ENCODE results near the gene GPATCH2.
"Not testable (repeated sequence)": the region's sequence is repeated elsewhere in the genome, so short reads cannot be mapped to it uniquely, and the experiment has no call there.

The GPATCH2 gene

DNA sequence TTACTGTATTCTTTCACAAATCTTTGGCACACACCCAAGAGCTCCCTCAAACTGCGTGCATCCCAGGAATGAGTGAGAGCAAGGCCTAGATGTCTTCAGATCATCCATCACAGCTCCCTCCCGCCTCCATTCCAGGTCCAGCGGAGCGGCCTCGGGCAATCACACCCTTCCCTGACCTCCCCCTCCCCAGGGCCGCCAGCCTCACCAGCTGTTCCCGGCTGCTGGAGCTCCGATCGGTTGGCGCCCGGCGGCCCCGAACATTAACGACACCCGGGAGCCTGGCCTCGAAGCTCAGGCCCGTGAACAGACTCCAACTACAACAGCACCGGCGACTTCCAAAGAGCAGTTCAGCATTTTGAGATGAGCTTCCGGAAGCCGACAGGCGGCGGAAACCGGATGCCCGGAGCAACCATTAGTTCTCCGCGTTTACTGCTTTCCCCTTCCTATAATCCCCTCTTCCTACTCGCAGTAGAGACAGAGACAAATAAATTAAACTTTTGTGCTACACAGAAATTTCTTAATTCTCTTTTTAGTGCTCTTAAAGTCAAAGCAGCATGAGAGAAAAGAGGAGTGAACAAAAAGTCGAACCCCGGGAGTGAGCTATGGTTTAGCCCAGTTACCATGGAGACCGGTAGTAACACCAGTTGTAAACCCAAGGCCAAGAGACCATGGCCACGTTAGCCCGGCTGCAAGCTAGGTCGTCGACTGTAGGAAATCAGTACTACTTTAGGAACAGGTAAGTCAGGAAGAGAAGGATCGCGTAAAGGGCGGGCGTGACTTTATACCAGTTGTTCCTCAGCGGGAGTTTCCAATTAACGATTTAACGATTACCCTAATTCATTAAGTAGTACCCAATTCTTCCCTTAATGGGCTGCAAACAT, at the start of gene GPATCH2, which contains the start of gene SPATA17:
TSS of gene GPATCH2 (minus strand) at position 380 of the 881 bp plus-strand sequence. CDS start at position 261, 119 bp downstream.
TSS of gene SPATA17 (plus strand) at position 634 of the 881 bp plus-strand sequence. CDS start at position 669, 35 bp downstream.
- peak; percentile 79 for DNase-seq

DNA sequence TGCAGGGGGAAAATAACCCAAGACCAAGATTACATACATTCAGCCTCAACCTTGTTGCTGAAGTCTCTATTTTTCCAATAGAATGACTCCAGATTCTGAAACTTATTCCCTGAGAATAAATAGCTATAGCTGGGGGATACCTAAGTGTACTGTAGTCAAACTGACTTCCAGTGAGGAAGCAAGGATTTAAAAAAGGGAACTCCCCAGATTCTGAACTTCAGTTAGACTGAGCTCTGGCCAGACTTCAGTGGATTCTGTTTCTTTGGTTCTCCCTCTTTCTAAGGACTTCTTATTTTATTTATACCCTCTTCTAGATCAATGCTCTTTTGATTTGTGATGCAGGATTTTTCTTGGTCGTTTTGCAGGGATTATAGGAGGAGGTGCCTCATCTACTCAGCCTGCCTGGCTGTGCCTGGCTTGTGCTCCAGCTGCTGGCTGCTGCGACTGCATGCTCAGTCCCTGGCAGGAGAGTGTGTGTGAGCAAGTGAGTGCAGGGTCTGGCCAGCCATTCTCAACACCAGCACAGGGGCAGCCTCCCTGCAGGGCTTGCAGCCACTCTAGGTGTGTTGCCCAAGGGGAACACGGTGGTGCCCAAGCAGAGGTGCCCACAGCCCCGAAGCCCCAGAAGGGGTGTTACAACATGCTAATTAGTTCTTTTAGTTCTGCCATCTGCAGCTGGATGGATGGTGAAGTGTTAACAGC, 43.3 kb upstream of the GPATCH2 start:
- DNase-seq, result no peak

DNA sequence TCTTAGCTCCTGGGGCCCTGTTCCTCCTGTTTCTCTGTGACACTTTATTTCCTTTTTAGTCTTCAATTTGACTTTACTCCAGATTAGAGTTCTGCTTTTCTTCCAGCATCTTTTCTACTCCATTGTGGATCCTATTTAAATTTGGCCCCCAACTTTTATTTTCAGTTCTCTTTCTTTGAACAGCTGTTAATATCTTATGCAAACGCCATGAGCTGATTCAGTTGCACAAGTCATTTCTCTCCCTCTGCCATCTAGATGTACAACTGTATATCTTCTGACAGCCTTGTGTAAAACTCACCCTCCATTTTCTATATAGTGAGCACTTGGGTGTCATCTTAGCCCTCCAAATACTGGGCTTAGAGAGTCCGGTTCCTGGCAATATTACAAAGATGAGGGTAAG, 42.5 kb upstream of the GPATCH2 start:
- no peak for DNase-seq

DNA sequence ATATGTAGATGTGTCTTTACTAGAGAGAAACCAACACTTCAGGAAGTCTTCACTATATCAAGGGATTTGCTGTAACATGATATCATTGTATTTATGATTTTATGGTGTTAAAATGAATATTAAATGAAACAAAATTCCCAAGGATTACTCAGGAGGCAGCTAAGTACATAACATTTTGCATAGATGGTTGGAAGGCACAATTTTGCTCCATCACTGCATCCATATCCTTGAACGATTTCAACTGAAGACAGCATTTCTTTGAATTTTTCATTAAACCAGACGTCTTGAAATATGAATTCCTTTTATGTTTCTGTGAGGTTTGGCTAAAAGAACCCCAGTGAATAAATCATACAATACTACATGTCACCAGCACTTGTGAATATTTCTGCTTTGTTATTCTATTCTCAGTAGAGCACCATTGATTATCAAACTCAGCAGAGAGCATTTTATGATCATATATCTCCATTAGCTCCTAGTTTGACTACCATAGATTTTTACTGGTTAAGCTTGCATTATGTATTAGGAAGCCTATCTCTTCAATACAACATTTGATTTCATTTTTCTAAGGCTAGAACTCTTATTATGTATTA, 37.6 kb upstream of the GPATCH2 start:
- no peak for DNase-seq

DNA sequence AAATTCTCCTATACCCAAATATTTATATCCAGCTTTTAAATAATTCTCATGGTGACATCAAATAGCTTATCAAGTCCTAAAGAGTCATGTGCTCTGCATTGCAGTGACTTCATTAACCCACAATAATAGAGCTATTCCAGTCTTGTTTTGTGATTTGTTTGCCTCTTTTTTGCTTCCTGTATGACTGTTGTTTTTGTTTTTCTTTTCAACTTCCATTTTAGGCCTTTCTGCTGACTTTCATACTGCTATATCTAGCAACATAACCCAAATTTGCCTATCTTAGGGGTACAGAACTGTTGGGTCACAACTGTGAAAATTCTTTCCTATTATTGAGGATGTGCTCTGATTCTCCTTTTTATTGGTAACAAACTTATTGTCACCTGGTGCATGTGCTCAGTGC, 30.5 kb upstream of the GPATCH2 start:
- DNase-seq, result no peak

DNA sequence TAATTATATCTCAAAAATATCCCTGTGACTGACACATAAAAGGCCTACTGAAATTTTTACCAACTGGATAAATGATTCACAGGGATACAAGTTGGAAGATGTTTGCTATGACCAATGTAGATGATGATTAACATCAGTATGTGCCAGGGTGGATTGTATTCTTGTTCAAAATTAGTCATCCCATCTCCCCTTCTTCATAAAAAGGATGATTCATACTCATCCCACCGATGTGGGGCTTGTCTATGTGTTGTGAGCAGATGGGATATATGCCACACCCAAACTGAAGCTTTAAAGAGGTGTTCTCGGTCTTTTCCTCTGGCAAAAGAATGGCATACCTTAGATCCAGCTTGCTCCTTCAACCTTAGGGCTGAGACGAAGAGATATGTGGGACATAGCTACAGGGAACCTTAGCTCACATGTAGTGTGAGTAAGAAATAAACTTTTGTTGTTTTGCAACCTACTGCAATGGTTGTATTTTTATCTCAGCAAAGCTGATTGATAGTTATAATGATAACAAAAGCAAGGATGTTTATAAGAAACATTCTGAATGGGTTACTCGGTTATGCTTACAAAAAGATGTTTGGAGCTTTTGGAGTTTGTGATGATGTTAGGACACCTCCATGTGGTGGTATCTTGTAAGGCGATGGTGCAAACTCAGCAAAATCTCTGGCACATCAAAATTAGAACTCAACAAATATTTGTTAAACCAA, 29.6 kb upstream of the GPATCH2 start:
- no peak for DNase-seq

DNA sequence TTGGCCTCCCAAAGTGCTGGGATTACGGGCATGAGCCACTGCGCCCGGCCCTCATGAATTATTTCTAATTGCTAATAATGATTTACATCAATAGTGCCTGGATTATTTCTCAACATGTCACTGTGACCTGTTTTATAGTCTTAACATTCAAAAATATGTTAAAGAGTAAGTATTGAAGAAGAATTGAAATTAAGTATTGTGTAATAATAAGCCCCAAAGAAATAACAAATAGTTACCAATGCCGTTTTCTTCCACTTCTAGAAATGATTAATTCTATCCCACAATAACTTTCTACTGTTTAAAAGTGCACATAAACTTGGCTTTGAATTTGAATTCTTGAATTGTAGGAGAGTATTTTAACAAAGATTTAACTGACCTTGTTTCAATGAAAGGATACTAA, 19.8 kb upstream of the GPATCH2 start:
- no peak for DNase-seq

DNA sequence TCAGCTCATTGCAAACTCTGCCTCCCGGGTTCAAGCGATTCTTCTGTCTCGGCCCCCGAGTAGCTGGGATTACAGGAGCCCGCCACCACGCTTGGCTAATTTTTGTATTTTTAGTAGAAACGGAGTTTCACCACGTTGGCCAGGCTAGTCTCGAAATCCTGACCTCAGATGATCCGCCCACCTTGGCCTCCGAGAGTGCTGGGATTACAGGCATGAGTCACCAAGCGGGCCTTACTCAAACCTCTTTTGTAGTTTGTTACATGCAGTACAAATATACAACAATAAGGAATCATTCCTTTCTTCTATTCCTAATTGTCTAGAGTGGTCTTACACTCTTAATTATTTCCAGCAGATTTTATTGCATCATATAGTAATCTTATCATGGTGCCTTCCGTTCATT, 16.9 kb upstream of the GPATCH2 start:
- no peak for DNase-seq

DNA sequence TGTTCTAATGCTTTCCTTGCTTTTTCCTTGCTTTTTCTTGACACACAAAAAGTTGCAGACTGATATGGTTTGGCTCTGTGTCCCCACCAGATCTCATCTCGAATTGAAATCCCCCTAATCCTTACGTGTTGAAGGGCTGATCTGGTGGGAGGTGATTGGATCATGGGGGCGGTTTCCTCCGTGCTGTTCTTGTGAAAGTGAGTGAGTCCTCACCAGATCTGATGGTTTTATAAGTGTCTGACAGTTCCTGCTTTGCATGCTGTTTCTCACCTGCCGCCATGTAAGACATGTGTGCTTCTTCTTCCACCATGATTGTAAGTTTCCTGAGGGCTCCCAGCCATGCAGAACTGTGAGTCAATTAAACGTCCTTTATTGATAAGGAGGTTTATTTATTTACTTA, 11.6 kb upstream of the GPATCH2 start:
- no peak for DNase-seq

DNA sequence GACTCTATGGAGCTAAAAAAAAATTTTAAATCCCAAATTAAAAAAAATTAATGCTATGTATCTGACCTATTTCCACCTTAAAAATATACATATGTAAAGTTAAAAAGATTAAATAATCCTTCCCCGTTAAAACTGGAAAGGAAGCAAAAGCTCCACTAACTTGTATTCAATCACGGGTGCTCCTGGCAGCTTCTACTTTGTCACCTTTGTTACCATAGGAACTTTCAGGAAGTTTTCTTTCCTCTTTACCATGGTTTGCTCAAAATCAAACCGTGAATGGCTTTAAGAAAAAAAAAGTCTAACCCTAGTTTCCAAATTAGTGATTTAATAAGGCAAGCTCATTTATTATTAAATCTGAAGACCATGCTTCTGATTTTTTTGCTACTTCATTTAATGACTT, 3.5 kb downstream of the GPATCH2 start:
- DNase-seq, result no peak

DNA sequence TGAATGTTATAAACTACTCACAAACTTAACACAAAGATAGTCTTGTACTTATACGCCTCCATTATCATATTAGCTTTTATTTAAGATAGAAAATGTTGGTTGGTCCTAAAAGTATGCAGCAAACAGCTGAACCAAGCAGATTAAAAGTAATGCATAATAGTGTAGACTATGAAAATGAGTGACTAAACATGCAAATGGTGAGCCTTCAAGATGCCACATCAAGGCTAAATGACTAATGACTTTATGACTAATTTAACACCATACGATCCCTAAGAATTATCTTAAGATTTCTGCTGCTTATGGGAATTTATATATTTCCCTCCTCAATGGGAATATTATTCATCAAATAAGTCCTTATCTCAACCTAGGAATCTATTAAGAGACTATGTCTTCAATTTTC, 4.6 kb downstream of the GPATCH2 start:
- DNase-seq, result no peak

DNA sequence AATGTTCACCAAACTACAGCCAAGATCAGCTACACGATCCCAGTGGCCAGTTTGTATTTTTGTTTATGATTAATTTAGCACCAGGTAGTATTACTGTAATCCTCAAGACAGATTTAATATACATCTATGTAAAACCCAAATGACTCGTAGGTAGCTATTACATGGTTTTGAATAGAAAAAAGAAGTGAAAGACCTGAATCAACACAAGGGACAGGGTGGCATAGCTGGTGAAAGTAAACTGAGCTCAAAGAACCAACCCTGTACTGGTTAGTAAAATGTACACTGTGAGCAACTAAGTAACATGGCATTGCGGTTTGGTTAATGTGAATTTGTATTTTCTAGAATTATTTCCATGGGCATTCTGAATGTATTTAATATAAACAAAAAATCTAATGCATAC, 8.8 kb downstream of the GPATCH2 start:
- DNase-seq, result no peak

DNA sequence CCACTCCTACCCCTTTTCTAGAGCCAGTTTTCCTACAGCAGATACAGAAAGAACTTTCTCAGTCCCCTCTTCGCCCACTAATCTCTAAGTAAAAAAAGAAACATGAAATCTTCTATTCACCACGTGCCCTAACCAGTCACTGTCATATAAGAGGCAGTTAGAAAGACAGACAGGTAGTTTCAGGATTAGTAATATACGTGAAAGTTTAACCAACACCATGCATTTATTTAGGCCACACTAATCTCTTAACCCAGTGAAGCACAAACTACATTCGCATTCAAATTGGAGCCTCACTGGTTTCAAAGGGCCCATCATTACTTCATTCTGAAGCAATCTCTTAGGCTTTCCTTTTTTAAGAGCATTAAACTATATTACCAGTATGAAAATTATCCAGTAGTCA, 10.1 kb downstream of the GPATCH2 start:
- DNase-seq, result no peak

DNA sequence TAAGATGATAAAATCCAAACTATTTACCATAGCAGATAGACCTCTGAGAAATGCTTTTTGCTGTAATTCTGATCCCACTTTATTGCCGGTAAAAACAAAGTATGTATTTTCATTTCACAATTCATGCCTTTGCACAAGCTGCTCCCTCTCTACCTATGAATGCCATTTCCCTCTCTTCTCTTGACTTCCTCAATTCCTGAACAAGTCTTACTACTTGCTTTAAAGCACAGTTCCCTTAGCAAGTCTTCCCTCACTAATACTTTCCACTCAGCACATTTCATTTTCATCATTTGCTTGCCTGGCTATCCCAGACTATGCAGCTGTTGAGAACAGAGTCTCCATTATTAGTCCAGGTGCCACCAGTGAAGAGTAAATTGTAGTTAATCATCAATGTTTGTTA, 13.8 kb downstream of the GPATCH2 start:
- DNase-seq, result no peak

DNA sequence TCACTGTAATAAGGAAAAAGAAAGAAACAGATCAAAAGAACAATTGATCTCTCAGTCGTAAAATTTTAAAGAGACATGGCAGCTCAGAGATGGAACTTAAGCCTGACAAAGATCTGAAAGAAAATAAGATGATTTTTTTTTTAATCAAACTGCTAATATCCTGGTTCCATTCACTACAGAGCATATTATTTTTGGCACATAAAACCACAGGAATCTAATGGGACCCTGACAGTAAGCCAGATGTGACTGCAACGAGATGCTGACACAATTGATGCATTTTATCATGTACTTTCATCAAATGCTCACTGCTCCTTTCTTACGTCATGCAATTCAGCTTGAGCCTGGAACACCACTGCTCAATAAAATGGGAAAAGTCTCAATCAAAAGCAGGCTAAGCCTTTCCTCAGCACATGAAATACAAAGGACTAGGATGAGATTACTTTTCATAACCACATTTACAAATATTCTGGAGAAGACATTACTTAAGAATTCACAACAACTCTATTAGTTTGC, 16.6 kb downstream of the GPATCH2 start:
- no peak for DNase-seq

DNA sequence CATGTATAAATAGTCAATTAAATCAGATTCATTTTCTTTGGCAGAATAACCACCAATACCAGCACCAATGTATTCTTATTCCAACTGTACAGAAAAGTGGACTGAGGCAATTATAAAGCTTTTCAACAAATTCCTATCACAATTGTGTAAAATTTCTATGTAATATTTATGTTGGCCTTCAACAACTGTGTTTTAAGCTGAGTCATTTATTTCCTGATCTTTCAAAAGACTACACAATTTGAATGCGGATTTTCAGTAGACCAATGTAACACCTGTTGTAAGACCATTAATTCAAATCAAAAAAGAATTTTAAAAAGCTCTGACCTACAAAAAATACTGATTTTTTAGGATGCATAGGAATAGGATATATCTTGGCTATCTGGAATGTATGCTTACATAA, 25.5 kb downstream of the GPATCH2 start:
- DNase-seq, result no peak

DNA sequence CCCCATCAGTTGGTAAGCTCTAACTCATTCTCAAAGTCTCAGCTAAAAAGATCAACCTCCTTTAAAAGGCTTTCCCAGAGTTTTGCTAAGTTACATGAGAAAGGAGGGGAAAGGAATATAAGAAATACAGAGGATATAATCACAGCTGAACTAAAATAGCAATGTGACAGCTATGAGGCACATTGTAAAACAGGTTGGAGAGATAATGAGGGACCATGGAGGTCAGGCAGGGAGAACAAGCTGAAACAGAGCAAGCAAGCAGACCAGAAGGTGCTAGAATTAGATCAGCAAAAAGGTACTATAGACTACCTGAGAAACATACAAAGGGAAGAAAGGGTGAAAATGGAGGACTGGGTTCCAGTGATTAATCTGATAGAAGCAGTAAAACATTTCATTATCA, 28.5 kb downstream of the GPATCH2 start:
- DNase-seq, result no peak

DNA sequence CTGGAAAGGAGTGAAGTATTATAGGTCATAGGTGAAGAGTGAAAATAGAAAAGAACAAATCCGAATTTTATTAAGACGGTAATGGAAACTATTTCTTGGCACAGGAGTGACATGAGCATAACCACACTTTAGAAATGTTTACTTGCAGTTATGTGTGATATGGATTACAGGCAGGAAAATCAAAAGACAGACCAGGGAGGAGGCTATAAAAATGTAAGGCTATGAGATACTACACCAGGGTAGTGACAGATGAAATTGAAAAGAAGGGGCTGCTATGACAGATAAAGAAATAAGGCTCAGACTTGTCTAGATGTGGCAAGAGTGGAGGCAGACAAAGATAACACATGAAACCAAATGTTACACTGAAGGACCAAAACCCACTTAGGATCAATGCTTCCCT, 31.7 kb downstream of the GPATCH2 start:
- DNase-seq, result no peak

DNA sequence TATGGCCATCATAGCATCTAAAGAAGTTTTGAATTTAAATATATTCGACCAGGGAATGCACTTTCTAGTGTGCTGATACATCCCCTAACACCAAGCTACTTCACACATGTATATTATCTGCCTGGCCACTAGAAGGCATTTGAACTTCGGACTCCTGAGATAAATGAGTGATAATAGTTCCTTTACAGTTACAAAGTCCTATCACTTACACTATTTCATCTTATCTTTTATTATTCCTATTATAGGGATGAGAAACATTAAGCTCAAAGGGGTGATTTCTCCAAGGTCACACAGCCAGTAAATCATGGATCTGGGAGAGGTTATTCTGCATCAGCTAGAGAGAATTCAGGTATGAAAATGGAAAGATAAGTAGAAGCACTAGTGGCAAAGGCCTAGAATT, 40.3 kb downstream of the GPATCH2 start:
- DNase-seq, result no peak

DNA sequence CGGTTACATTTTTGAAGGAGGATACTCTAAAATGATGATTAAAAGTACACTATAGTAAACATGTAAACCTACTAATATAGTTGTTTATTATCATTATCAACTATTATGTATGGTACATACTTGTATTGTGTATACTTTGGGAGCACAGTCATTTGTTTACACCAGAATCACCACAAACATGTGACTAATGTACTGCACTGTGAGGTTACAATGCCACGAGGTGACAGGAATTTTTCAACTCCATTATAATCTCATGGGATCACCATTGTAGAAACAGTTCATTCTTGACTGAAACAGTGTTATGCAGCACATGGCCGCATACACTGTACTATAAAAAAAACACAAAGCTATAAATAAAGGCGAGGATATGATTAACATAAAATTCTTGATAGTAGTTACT, 44.3 kb downstream of the GPATCH2 start:
- no peak for DNase-seq

DNA sequence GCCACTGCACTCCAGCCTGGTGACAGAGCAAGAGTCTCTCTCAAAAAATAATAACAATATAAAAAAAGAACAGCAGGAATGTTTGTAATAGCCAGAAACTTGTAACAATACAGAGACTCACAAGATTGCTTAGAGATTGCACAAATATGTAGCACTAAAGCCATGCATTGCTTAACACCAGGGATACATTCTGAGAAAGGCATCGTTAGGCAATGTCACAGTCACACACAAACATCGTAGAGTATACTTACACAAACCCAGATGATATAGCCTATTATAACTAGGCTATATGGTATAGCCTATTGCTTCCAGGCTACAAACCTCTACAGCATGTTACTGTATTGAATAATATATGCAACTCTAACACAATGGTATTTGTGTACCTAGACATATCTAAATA, 45.3 kb downstream of the GPATCH2 start:
- DNase-seq, result no peak

DNA sequence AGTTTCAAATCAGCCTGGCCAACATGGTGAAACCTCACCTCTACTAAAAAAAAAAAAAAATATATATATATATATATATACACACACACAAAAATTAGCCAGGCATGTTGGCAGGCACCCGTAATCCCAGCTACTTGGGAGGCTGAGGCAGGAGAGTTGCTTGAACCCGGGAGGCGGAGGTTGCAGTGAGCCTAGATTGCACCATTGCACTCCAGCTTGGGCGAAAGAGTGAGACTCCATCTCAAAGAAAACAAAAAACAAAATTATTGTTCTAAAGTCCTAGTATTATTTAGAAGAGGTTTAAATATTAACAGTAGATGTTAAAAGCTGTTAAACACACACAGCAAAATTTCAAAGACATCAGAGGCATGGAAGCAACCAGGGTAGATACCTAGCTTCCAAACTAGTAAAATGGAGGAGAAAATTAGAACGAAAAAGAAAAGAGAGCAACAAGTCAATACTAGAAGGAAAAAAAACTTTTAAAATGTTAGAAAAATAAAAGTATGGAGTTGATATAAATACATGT, 46.5 kb downstream of the GPATCH2 start:
- DNase-seq, result not testable (repeated sequence)

DNA sequence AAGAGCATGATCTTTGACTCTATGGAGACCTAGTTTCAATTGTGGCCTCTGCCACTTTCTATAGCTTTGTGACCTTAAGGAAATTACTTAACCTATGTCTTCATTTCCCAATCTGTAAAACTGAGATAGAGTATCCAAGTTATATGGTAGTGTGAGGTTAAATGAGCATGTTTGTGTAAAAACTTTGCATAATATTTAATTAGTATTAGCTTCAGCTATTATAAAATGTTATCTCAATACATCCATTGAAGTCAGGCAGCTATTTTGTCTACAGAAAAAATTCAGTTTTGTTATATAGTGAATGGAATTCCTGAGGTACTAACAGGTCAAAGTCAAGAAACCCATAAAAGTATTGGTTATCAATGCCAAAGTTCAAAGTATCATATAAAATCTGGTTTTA, 53.6 kb downstream of the GPATCH2 start:
- no peak for DNase-seq

Measured in NCI-H510A (cell line).